HepG2 (cell line): ENCODE measurements around the gene BTG2. TPM values are rescaled to one million over a fixed set of nuclear protein-coding genes. Genes with fewer than 3 reads are reported as not detected.
A peak's percentile ranks its signal among the peaks of the same experiment; 100 is the strongest.

ENCODE experiments used
- ATAC-seq: fragments of 200-7000 bp; cut with Tn5 transposase; 3 replicates; pipeline ENCODE4 v1.9.1; 2020; ENCODE audit warnings: mild to moderate bottlenecking, moderate library complexity
- BruUV-seq: library from RNA; stranded (reverse); fragments of 400-500 nt; replicated peaks from 2 replicates; lab custom pipeline; 2021; lab: Mats Ljungman, UMichigan
- CTCF ChIA-PET: fragments of 300-600 bp; formaldehyde crosslinking; extraction: SDS; loops from one replicate; lab custom pipeline; 2021; ENCODE audit warnings: low total read pairs, inconsistent platforms, low intra/inter-chr PET ratio; lab: Yijun Ruan, JAX
- POLR2A ChIA-PET: fragments of 350-600 bp; sonication (Branson Sonifier 250); formaldehyde crosslinking; loops from one replicate; lab custom pipeline; 2020; ENCODE audit warnings: antibody characterized with exemption, inconsistent platforms; lab: Yijun Ruan, JAX
- DNase-seq: peaks from one replicate; pipeline ENCODE4 v3.0.0-alpha.2; 2015; ENCODE audit warnings: low spot score
- FAIRE-seq: peaks from 3 replicates; lab custom pipeline; 2011; peaks lifted over from hg19 to GRCh38; lab: Jason Lieb, UNC
- H2AFZ ChIP-seq: one replicate; pipeline ENCODE4 v1.6.1; 2011; ENCODE audit warnings: low read length, inconsistent platforms
- H3K27ac ChIP-seq: fragments of 300-600 bp; 3 replicates; pipeline ENCODE4 v1.8.0; 2011; ENCODE audit warnings: mixed run types, mild to moderate bottlenecking, mixed read lengths, low read length, inconsistent platforms; ENCODE audit not compliant: insufficient read depth; ENCODE audit errors: extremely low read length
- H3K27me3 ChIP-seq, 2 experiments: fragments of 200-600 bp in 1 of 2; 2 replicates in 1 of 2; 3 replicates in 1 of 2; pipeline versions ENCODE4 v1.6.0 to v1.8.0; 2011; ENCODE audit warnings: low read length in 2 of 2, mild to moderate bottlenecking in 2 of 2, moderate library complexity in 2 of 2, inconsistent platforms in 1 of 2; ENCODE audit not compliant: insufficient read depth in 2 of 2, control insufficient read depth in 1 of 2
- H3K36me3 ChIP-seq, 2 experiments: fragments of 200-600 bp in 1 of 2; replicated peaks in 1 of 2; 2 replicates in 1 of 2; 3 replicates in 1 of 2; pipeline versions ENCODE4 v1.5.1 to v1.8.0; 2011; ENCODE audit warnings: low read length in 2 of 2, inconsistent platforms in 1 of 2; ENCODE audit not compliant: insufficient read depth in 2 of 2, control insufficient read depth in 1 of 2
- H3K4me1 ChIP-seq: 2 replicates; pipeline ENCODE4 v1.5.1; 2012; ENCODE audit warnings: low read length, inconsistent platforms; ENCODE audit not compliant: insufficient read depth
- H3K4me2 ChIP-seq: 2 replicates; pipeline ENCODE4 v1.6.0; 2011; ENCODE audit warnings: low read depth, low read length, inconsistent platforms
- H3K4me3 ChIP-seq, 3 experiments: fragments of 200-600 bp in 1 of 3; sonication (generic), shearing (Covaris generic) in 1 of 3; replicated peaks in 1 of 3; 2 replicates each; pipeline ENCODE4 v1.5.1; 2011 to 2016; ENCODE audit warnings: low read length in 3 of 3, inconsistent platforms in 2 of 3, low read depth in 2 of 3, mild to moderate bottlenecking in 2 of 3, control low read depth in 1 of 3, mixed read lengths in 1 of 3; ENCODE audit not compliant: insufficient read depth in 1 of 3
- H3K79me2 ChIP-seq: one replicate; pipeline ENCODE4 v1.6.1; 2011; ENCODE audit warnings: low read length, inconsistent platforms; ENCODE audit not compliant: insufficient read depth
- H3K9ac ChIP-seq: 2 replicates; pipeline ENCODE4 v1.6.0; 2011; ENCODE audit warnings: mild to moderate bottlenecking, low read depth, low read length, inconsistent platforms; ENCODE audit not compliant: insufficient read depth
- H3K9me3 ChIP-seq: 2 replicates; pipeline ENCODE4 v1.5.1; 2012; ENCODE audit warnings: mild to moderate bottlenecking, low read length
- H4K20me1 ChIP-seq: 2 replicates; pipeline ENCODE4 v1.6.0; 2011; ENCODE audit warnings: inconsistent platforms, mild to moderate bottlenecking, low read length, moderate library complexity; ENCODE audit not compliant: insufficient read depth
- ARHGAP35 ChIP-seq: sonication (generic); formaldehyde crosslinking; IDR thresholded peaks from 2 replicates; pipeline ENCODE4 v1.9.0; 2022; ENCODE audit warnings: mild to moderate bottlenecking, inconsistent platforms, moderate library complexity, missing genetic modification reagents, borderline replicate concordance
- CBFB ChIP-seq: sonication (generic); formaldehyde crosslinking; IDR thresholded peaks from 2 replicates; pipeline ENCODE4 v1.4.0; 2020; ENCODE audit warnings: missing genetic modification reagents
- DNMT1 ChIP-seq: sonication (generic); formaldehyde crosslinking; IDR thresholded peaks from 2 replicates; pipeline ENCODE4 v1.5.1; 2020; ENCODE audit warnings: mild to moderate bottlenecking, missing genetic modification reagents
- ELF3 ChIP-seq: IDR thresholded peaks from 2 replicates; pipeline ENCODE4 v1.6.1; 2016; ENCODE audit warnings: missing genetic modification reagents, missing compliant biosample characterization
- HINFP ChIP-seq: sonication (generic); formaldehyde crosslinking; IDR thresholded peaks from 2 replicates; pipeline ENCODE4 v1.4.0; 2020; ENCODE audit warnings: low read depth, mild to moderate bottlenecking, missing genetic modification reagents
- KDM1A ChIP-seq: IDR thresholded peaks from 2 replicates; pipeline ENCODE4 v1.6.1; 2016; ENCODE audit warnings: missing compliant biosample characterization
- NPAS2 ChIP-seq: sonication (generic); formaldehyde crosslinking; IDR thresholded peaks from 2 replicates; pipeline ENCODE4 v1.8.0; 2022; ENCODE audit warnings: mild to moderate bottlenecking, missing genetic modification reagents, borderline replicate concordance
- SMAD1 ChIP-seq: sonication (generic); formaldehyde crosslinking; IDR thresholded peaks from 2 replicates; pipeline ENCODE4 v1.4.0; 2020; ENCODE audit warnings: missing genetic modification reagents, low read depth, mild to moderate bottlenecking, borderline replicate concordance
- SMC3 ChIP-seq: IDR thresholded peaks from 2 replicates; pipeline ENCODE4 v1.6.1; 2011; ENCODE audit warnings: low read length, improper control_type of control experiment
- STAG1 ChIP-seq: sonication (generic); formaldehyde crosslinking; IDR thresholded peaks from 2 replicates; pipeline ENCODE4 v1.4.0; 2020; ENCODE audit warnings: missing genetic modification reagents
- ZNF142 ChIP-seq: sonication (generic); formaldehyde crosslinking; IDR thresholded peaks from 2 replicates; pipeline ENCODE4 v1.4.0; 2020; ENCODE audit warnings: missing genetic modification reagents
- ZNF281 ChIP-seq: sonication (generic); formaldehyde crosslinking; IDR thresholded peaks from 2 replicates; pipeline ENCODE4 v1.4.0; 2020; ENCODE audit warnings: missing genetic modification reagents, borderline replicate concordance
- ZNF788 ChIP-seq: sonication (generic); formaldehyde crosslinking; IDR thresholded peaks from 2 replicates; pipeline ENCODE4 v1.5.0; 2020; ENCODE audit warnings: mild to moderate bottlenecking, missing genetic modification reagents, borderline replicate concordance
- WGBS: methylation state at CpG from one replicate; pipeline ENCODE4 v1.1.6; 2017; ENCODE audit warnings: low lambda C conversion rate; 5-methylcytosine and 5-hydroxymethylcytosine counted together
- in situ Hi-C: cut with HindIII; loops from 2 replicates; pipeline ENCODE4 v1.10.0; 2017; ENCODE audit warnings: low pct_unique_long_range_greater_than_20kb; ENCODE audit not compliant: extremely low pct_ligation_motif_present
- intact Hi-C: fragments of 100-400 bp; cut with micrococcal nuclease; formaldehyde crosslinking; loops from one replicate; pipeline ENCODE4 v1.10.0; 2022; ENCODE audit not compliant: unreplicated experiment
- polyA plus RNA-seq, 8 experiments: library from polyadenylated mRNA; depleted of rRNA in 3 of 8; stranded (reverse) in 7 of 8; unstranded in 1 of 8; fragments of >200 nt; fragmentation: Illumina TruSeq in 4 of 8; extraction: Trizol in 4 of 8; gene quantifications; 2 replicates each; pipeline versions ENCODE4 v1.2.1 to v1.2.3, GENCODE V29; 2011 to 2016; ENCODE audit warnings: low read depth in 4 of 8, missing spikeins in 1 of 8, mixed read lengths in 1 of 8; ENCODE audit not compliant: insufficient read depth in 1 of 8
- total RNA-seq, 5 experiments: library from RNA; depleted of rRNA; stranded (reverse); fragments of >200 nt; fragmentation: Illumina TruSeq; extraction: Trizol; gene quantifications; 2 replicates each; pipeline ENCODE4 v1.2.3, GENCODE V29; 2016; ENCODE audit warnings: low read depth in 1 of 5

Gene BTG2
- total and polyA plus RNA-seq, 2 of the 13 experiments (the other 11 are each of a cell fraction or from before 2014, with no cell fraction given) = 13.6 to 18.3 TPM

- in situ Hi-C loops (loop anchor here (5.0 kb wide), 1 partner anchor 56 kb away; no protein-coding TSS in a partner anchor), intact Hi-C loops (loop anchor here (1.0 kb wide), 1 partner anchor 55 kb away; no protein-coding TSS in a partner anchor)
- Histone ChIP-seq H4K20me1 (no peaks in the 10 kb centered on the region; the same call in 1 of the 2 replicates), H3K36me3 (no peaks in the 10 kb centered on the region), H2AFZ (no peak overlapping the region), H3K4me1 (peaks cover 45% of the 10 kb centered on the region), H3K9ac (no peak overlapping the region), H3K4me2 (peak overlapping the region; percentile 93), H3K79me2 (no peaks in the 10 kb centered on the region), H3K9me3 (no peaks in the 10 kb centered on the region), H3K4me3 (peak overlapping the region; percentile 45 to 68 (median 56); a peak in 5 of 6 replicates), H3K27ac (no peak overlapping the region), H3K27me3 (peaks cover 5 to 18% of the 10 kb centered on the region in 2 experiments; a peak in 1 of 5 replicates)
- peak; percentile 36 for ATAC-seq
- BruUV-seq = no TSS peak
- ChIA-PET POLR2A (interaction anchor here (5.2 kb wide), 1 partner anchor 22 kb away, joined by 31 read pairs; the partner anchor contains the start of gene BTG2), CTCF (interaction anchor here (2.7 kb wide), 1 partner anchor 55 kb away, joined by 13 read pairs; no protein-coding TSS in a partner anchor)
- no peak for FAIRE-seq
- WGBS = 16% methylated on average over 22 of the region's 31 CpGs
- DNase-seq = no peak
- no peak for TF ChIP-seq HINFP
- no peak for TF ChIP-seq CBFB (CRISPR knock-in tag)
- no peak for TF ChIP-seq ZNF142 (CRISPR knock-in tag)
- TF ChIP-seq ARHGAP35 (CRISPR knock-in tag) = no peak
- no peak for TF ChIP-seq SMAD1 (CRISPR knock-in tag)
- no peak for TF ChIP-seq NPAS2 (CRISPR knock-in tag)
- TF ChIP-seq DNMT1 (CRISPR knock-in tag) = no peak
- no peak for TF ChIP-seq KDM1A (CRISPR knock-in tag)
- TF ChIP-seq ZNF788 (CRISPR knock-in tag) = no peak
- TF ChIP-seq ZNF281 = no peak
- peak; percentile 21 for TF ChIP-seq STAG1
- 0 out of 2 replicates have a peak, but pooled peaks have one; percentile 6 for TF ChIP-seq SMC3
- TF ChIP-seq ELF3 (CRISPR knock-in tag) = no peak
Observed at GRCh38 chr1:203327684-203328457, 22.6 kb downstream of the BTG2 start.
